Activated CD8-positive, alpha-beta T cell treated with anti-CD3 and anti-CD28 coated beads, Interleukin-2, amount 10 ng/mL, durations not matched to agents 7 days and 5 days (primary cell): ENCODE measurements around the gene TNRC6B. TPM values are rescaled to one million over a fixed set of nuclear protein-coding genes. Genes with fewer than 3 reads are reported as not detected.

Experiments
- ATAC-seq: fragments of 150-1000 bp; cut with Tn5 transposase; one replicate; pipeline ENCODE4 v1.10.0; 2021; ENCODE audit warnings: moderate library complexity
- CTCF ChIA-PET: fragments of 350-600 bp; sonication (Branson Sonifier 250); formaldehyde crosslinking; loops from one replicate; lab custom pipeline; 2021; ENCODE audit warnings: antibody characterized with exemption; lab: Charles Lee
- POLR2A ChIA-PET: fragments of 350-600 bp; sonication (Branson Sonifier 250); formaldehyde crosslinking; loops from one replicate; lab custom pipeline; 2021; ENCODE audit warnings: antibody characterized with exemption; lab: Charles Lee
- DNase-seq: peaks from one replicate; pipeline ENCODE4 v3.0.0-alpha.2; 2020
- H3K27ac Mint-ChIP-seq: one replicate; pipeline ENCODE4 v1.8.0; 2021; ENCODE audit warnings: mild to moderate bottlenecking, mixed read lengths
- H3K27me3 Mint-ChIP-seq: one replicate; pipeline ENCODE4 v1.8.0; 2021; ENCODE audit warnings: low read depth, mixed read lengths
- H3K36me3 Mint-ChIP-seq: one replicate; pipeline ENCODE4 v1.8.0; 2021; ENCODE audit warnings: low read depth, mixed read lengths
- H3K4me1 Mint-ChIP-seq: one replicate; pipeline ENCODE4 v1.8.0; 2021; ENCODE audit warnings: low read depth, mixed read lengths
- H3K4me3 Mint-ChIP-seq: one replicate; pipeline ENCODE4 v1.8.0; 2021; ENCODE audit warnings: mild to moderate bottlenecking, mixed read lengths
- H3K9me3 Mint-ChIP-seq: one replicate; pipeline ENCODE4 v1.8.0; 2022; ENCODE audit warnings: mixed read lengths; ENCODE audit not compliant: insufficient read depth
- total RNA-seq, 2 experiments: library from RNA; stranded (reverse); gene quantifications; one replicate each; pipeline ENCODE4 v1.2.3, GENCODE V29; 2021

The TNRC6B gene
- total RNA-seq, 2 experiments from 2014 or later, result 62.9 to 63.3 TPM

GRCh38 chr22:40200795-40201530 is 23.2 kb downstream of the TNRC6B start:
- Mint-ChIP-seq H3K4me1 (peaks cover 43% of the 10 kb centered on the region), H3K9me3 (no peaks in the 10 kb centered on the region), H3K27me3 (no peaks in the 10 kb centered on the region), H3K27ac (no peak overlapping the region), H3K36me3 (peaks cover 25% of the 10 kb centered on the region), H3K4me3 (no peak overlapping the region)
- POLR2A ChIA-PET, result no interaction called here
- ATAC-seq (no peak), DNase-seq (no peak)
- CTCF ChIA-PET, result no interaction called here

GRCh38 chr22:40202225-40202944 is 24.7 kb downstream of the TNRC6B start:
- ChIA-PET POLR2A (interaction anchor here (1.0 kb wide), 1 partner anchor 24 kb away, joined by 4 read pairs; no protein-coding TSS in a partner anchor), CTCF (interaction anchor here (1.1 to 2.0 kb wide), 4 partner anchors 9 to 146 kb away, joined by 4 to 9 read pairs (median 6); partner anchors contain the start of gene TNRC6B)
- H3K4me3 Mint-ChIP-seq, result no peak overlapping the region
- no peak for DNase-seq
- H3K27me3 Mint-ChIP-seq, result no peaks in the 10 kb centered on the region
- H3K27ac Mint-ChIP-seq, result no peak overlapping the region
- H3K9me3 Mint-ChIP-seq, result no peaks in the 10 kb centered on the region
- H3K4me1 Mint-ChIP-seq, result peaks cover 36% of the 10 kb centered on the region
- no peak for ATAC-seq
- H3K36me3 Mint-ChIP-seq, result peaks cover 29% of the 10 kb centered on the region

- Mint-ChIP-seq H3K4me1 (peaks cover 43% of the 10 kb centered on the region), H3K9me3 (no peaks in the 10 kb centered on the region), H3K4me3 (peak overlapping the region; percentile 48), H3K27ac (peak overlapping the region; percentile 59), H3K27me3 (no peaks in the 10 kb centered on the region), H3K36me3 (peaks cover 32% of the 10 kb centered on the region)
- POLR2A ChIA-PET, result interaction anchor here (1.0 kb wide), 2 partner anchors 9 to 25 kb away, joined by 3 to 4 read pairs; no protein-coding TSS in a partner anchor
- ATAC-seq, result peak; percentile 96
- peak; percentile 51 for DNase-seq
- CTCF ChIA-PET, result interaction anchor here (0.7 to 2.0 kb wide), 4 partner anchors 10 to 145 kb away, joined by 3 to 9 read pairs (median 6); no protein-coding TSS in a partner anchor
These were observed 25.8 kb downstream of the TNRC6B start for GRCh38 chr22:40203572-40203971.

- no peak for DNase-seq
- Mint-ChIP-seq H3K27ac (no peak overlapping the region), H3K9me3 (no peaks in the 10 kb centered on the region), H3K36me3 (peaks cover 26% of the 10 kb centered on the region), H3K4me3 (no peak overlapping the region), H3K27me3 (no peaks in the 10 kb centered on the region), H3K4me1 (peaks cover 46% of the 10 kb centered on the region)
- POLR2A ChIA-PET, result no interaction called here
- no peak for ATAC-seq
- CTCF ChIA-PET, result interaction anchor here (0.8 kb wide), 1 partner anchor 157 kb away, joined by 3 read pairs; no protein-coding TSS in a partner anchor
These were observed 26.8 kb downstream of the TNRC6B start for GRCh38 chr22:40204321-40205116.

- H3K4me3 Mint-ChIP-seq, result no peak overlapping the region
- H3K36me3 Mint-ChIP-seq, result peaks cover 25% of the 10 kb centered on the region
- POLR2A ChIA-PET, result no interaction called here
- H3K27ac Mint-ChIP-seq, result no peak overlapping the region
- ATAC-seq (no peak), DNase-seq (no peak)
- CTCF ChIA-PET, result interaction anchor here (1.0 to 1.1 kb wide), 2 partner anchors 10 to 18 kb away, joined by 3 read pairs; no protein-coding TSS in a partner anchor
- H3K27me3 Mint-ChIP-seq, result no peaks in the 10 kb centered on the region
- H3K4me1 Mint-ChIP-seq, result peaks cover 65% of the 10 kb centered on the region
- no peaks in the 10 kb centered on the region for H3K9me3 Mint-ChIP-seq
These were observed 28.8 kb downstream of the TNRC6B start for GRCh38 chr22:40206561-40206960.

- ATAC-seq (no peak), DNase-seq (no peak)
- Mint-ChIP-seq H3K4me3 (no peak overlapping the region), H3K9me3 (no peaks in the 10 kb centered on the region), H3K4me1 (peaks cover 70% of the 10 kb centered on the region), H3K36me3 (peaks cover 28% of the 10 kb centered on the region), H3K27ac (peak overlapping the region; percentile 30), H3K27me3 (no peaks in the 10 kb centered on the region)
- CTCF ChIA-PET, result interaction anchor here (0.6 to 1.6 kb wide), 2 partner anchors 10 to 22 kb away, joined by 3 to 5 read pairs; no protein-coding TSS in a partner anchor
- POLR2A ChIA-PET, result interaction anchor here (1.1 kb wide), 1 partner anchor 135 kb away, joined by 3 read pairs; no protein-coding TSS in a partner anchor
These were observed 33.1 kb downstream of the TNRC6B start for GRCh38 chr22:40210818-40211217.

GRCh38 chr22:40211476-40212054 is 33.8 kb downstream of the TNRC6B start:
- ChIA-PET POLR2A (no interaction called here), CTCF (interaction anchor here (0.6 to 1.6 kb wide), 2 partner anchors 9 to 22 kb away, joined by 3 to 5 read pairs; no protein-coding TSS in a partner anchor)
- Mint-ChIP-seq H3K4me3 (no peak overlapping the region), H3K27ac (no peak overlapping the region), H3K27me3 (no peaks in the 10 kb centered on the region), H3K9me3 (no peaks in the 10 kb centered on the region), H3K36me3 (peaks cover 31% of the 10 kb centered on the region), H3K4me1 (peaks cover 77% of the 10 kb centered on the region)
- no peak for DNase-seq
- no peak for ATAC-seq

GRCh38 chr22:40212121-40212520 is 34.4 kb downstream of the TNRC6B start:
- Mint-ChIP-seq H3K27me3 (no peaks in the 10 kb centered on the region), H3K27ac (no peak overlapping the region), H3K4me3 (no peak overlapping the region), H3K4me1 (peaks cover 79% of the 10 kb centered on the region), H3K9me3 (no peaks in the 10 kb centered on the region), H3K36me3 (peaks cover 31% of the 10 kb centered on the region)
- POLR2A ChIA-PET, result no interaction called here
- peak; percentile 19 for DNase-seq
- CTCF ChIA-PET, result no interaction called here
- no peak for ATAC-seq

- ChIA-PET CTCF (interaction anchor here (0.6 kb wide), 1 partner anchor 1501 kb away, joined by 3 read pairs; no protein-coding TSS in a partner anchor), POLR2A (no interaction called here)
- no peak for DNase-seq
- Mint-ChIP-seq H3K4me3 (no peak overlapping the region), H3K4me1 (peaks cover 79% of the 10 kb centered on the region), H3K36me3 (peaks cover 26% of the 10 kb centered on the region), H3K27me3 (no peaks in the 10 kb centered on the region), H3K9me3 (no peaks in the 10 kb centered on the region), H3K27ac (peak overlapping the region; percentile 48)
- ATAC-seq, result no peak
These were observed 35.8 kb downstream of the TNRC6B start for GRCh38 chr22:40213478-40213877.

GRCh38 chr22:40215266-40215665 is 37.5 kb downstream of the TNRC6B start:
- H3K4me1 Mint-ChIP-seq, result peaks cover 83% of the 10 kb centered on the region
- H3K27me3 Mint-ChIP-seq, result no peaks in the 10 kb centered on the region
- peak overlapping the region; percentile 85 for H3K27ac Mint-ChIP-seq
- ChIA-PET POLR2A (interaction anchor here (1.4 to 2.1 kb wide), 2 partner anchors 38 to 171 kb away, joined by 4 to 6 read pairs; partner anchors contain the start of gene TNRC6B), CTCF (interaction anchor here (1.3 to 2.4 kb wide), 2 partner anchors 22 to 133 kb away, joined by 3 to 15 read pairs; partner anchors contain the start of gene ADSL)
- H3K9me3 Mint-ChIP-seq, result no peaks in the 10 kb centered on the region
- no peak for ATAC-seq
- peaks cover 30% of the 10 kb centered on the region for H3K36me3 Mint-ChIP-seq
- peak; percentile 22 for DNase-seq
- peak overlapping the region; percentile 62 for H3K4me3 Mint-ChIP-seq
